Common myeloid progenitor, CD34-positive (primary cell): ENCODE results near the gene SLC1A2.

ENCODE experiments used
- CTCF ChIA-PET: fragments of 350-600 bp; sonication (Branson Sonifier 250); formaldehyde crosslinking; loops from one replicate; lab custom pipeline; 2021; ENCODE audit warnings: antibody characterized with exemption; lab: Charles Lee
- POLR2A ChIA-PET: fragments of 350-600 bp; sonication (Branson Sonifier 250); formaldehyde crosslinking; loops from one replicate; lab custom pipeline; 2021; ENCODE audit warnings: antibody characterized with exemption; lab: Charles Lee
- DNase-seq, 3 donors: peaks; one replicate each; pipeline versions ENCODE4 v3.0.0 to v3.0.0-alpha.2; 2013
- H3K27ac ChIP-seq, 2 experiments: 1 replicate in 1 of 2; 2 replicates in 1 of 2; pipeline ENCODE4 v1.7.0; 2013; ENCODE audit warnings: inconsistent platforms in 2 of 2, low read length in 2 of 2, mild to moderate bottlenecking in 2 of 2, low read depth in 1 of 2, moderate library complexity in 1 of 2; ENCODE audit not compliant: severe bottlenecking in 2 of 2, insufficient read depth in 1 of 2, poor library complexity in 1 of 2
- H3K27me3 ChIP-seq, 5 experiments: replicated peaks in 2 of 5; 1 replicate in 3 of 5; 2 replicates in 2 of 5; pipeline versions ENCODE4 v1.6.1 to v1.7.0; 2013; ENCODE audit warnings: low read length in 4 of 5, mild to moderate bottlenecking in 2 of 5, moderate library complexity in 2 of 5, inconsistent platforms in 1 of 5; ENCODE audit not compliant: insufficient read depth in 5 of 5, control insufficient read depth in 4 of 5
- H3K36me3 ChIP-seq, 4 experiments: 1 replicate in 2 of 4; 2 replicates in 2 of 4; pipeline versions ENCODE4 v1.6.1 to v1.7.0; 2013; ENCODE audit warnings: low read length in 3 of 4, control low read depth in 1 of 4, mild to moderate bottlenecking in 1 of 4; ENCODE audit not compliant: control insufficient read depth in 4 of 4, insufficient read depth in 4 of 4
- H3K4me1 ChIP-seq, 4 experiments: 1 replicate in 3 of 4; 2 replicates in 1 of 4; pipeline versions ENCODE4 v1.6.1 to v1.7.1; 2013; ENCODE audit warnings: low read length in 3 of 4, mild to moderate bottlenecking in 3 of 4, control low read depth in 1 of 4, inconsistent platforms in 1 of 4, moderate library complexity in 1 of 4; ENCODE audit not compliant: control insufficient read depth in 4 of 4, insufficient read depth in 4 of 4; ENCODE audit errors: control extremely low read depth in 1 of 4
- H3K4me3 ChIP-seq, 7 experiments: 1 replicate in 4 of 7; 2 replicates in 3 of 7; pipeline versions ENCODE4 v1.5.1 to v1.7.0; 2013; ENCODE audit warnings: mild to moderate bottlenecking in 7 of 7, low read length in 6 of 7, moderate library complexity in 6 of 7, inconsistent platforms in 2 of 7, low read depth in 2 of 7, control low read depth in 1 of 7; ENCODE audit not compliant: insufficient read depth in 4 of 7, control insufficient read depth in 1 of 7; ENCODE audit errors: extremely low read depth in 1 of 7
- H3K9me3 ChIP-seq, 5 experiments: 1 replicate in 4 of 5; 2 replicates in 1 of 5; pipeline versions ENCODE4 v1.6.1 to v1.7.1; 2013; ENCODE audit warnings: low read length in 4 of 5, mild to moderate bottlenecking in 2 of 5, inconsistent platforms in 1 of 5, low read depth in 1 of 5, moderate library complexity in 1 of 5; ENCODE audit not compliant: control insufficient read depth in 4 of 5, insufficient read depth in 2 of 5; ENCODE audit errors: control extremely low read depth in 1 of 5
- WGBS: methylation state at CpG from one replicate; pipeline ENCODE4 v1.1.5; 2013; ENCODE audit not compliant: insufficient coverage; 5-methylcytosine and 5-hydroxymethylcytosine counted together

SLC1A2 gene

DNA sequence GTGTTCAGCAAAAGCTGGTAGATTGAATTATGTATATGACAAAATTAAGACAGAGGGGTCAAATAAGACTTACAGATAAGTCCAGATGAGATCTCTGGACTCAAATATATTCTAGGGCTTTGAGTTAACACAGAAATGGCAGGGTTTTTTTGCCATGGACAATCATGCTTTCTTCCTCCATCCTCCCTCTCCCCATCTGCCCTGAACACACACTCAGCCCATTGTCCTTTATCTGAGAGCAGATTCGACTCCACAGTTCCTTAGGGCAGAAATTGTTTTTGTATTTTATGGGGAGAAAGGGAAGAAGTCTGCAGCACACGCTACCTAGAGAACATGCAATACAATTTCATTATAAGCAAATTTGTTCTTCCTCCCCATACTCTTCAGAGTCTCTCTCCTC lies 86.8 kb downstream of the SLC1A2 start:
- H3K9me3 ChIP-seq = peaks cover 0 to 9% (median 0%) of the 10 kb centered on the region in 5 experiments
- WGBS = no CpG with 5 or more reads among the region's 2 CpGs
- POLR2A ChIA-PET = interaction anchor here (0.7 kb wide), 1 partner anchor 1801 kb away, joined by 4 read pairs; no protein-coding TSS in a partner anchor
- no peak overlapping the region for H3K4me3 ChIP-seq
- no peak overlapping the region for H3K27ac ChIP-seq
- DNase-seq = no peak
- CTCF ChIA-PET = interaction anchor here (1.5 to 1.8 kb wide), 2 partner anchors 25 to 28 kb away, joined by 5 read pairs; no protein-coding TSS in a partner anchor
- H3K36me3 ChIP-seq = no peaks in the 10 kb centered on the region
- no peaks in the 10 kb centered on the region for H3K27me3 ChIP-seq
- peaks cover 0 to 2% (median 0%) of the 10 kb centered on the region in 4 experiments for H3K4me1 ChIP-seq

GRCh38 chr11:35330931-35331330 lies 88.4 kb downstream of the SLC1A2 start:
- H3K9me3 ChIP-seq = peaks cover 0 to 6% (median 0%) of the 10 kb centered on the region in 5 experiments
- no peaks in the 10 kb centered on the region for H3K36me3 ChIP-seq
- 100% methylated on average over 1 of the region's 2 CpGs for WGBS
- no peak overlapping the region for H3K27ac ChIP-seq
- H3K27me3 ChIP-seq = no peaks in the 10 kb centered on the region
- DNase-seq = no peak
- POLR2A ChIA-PET = no interaction called here
- H3K4me3 ChIP-seq = no peak overlapping the region
- CTCF ChIA-PET = interaction anchor here (1.0 to 1.8 kb wide), 5 partner anchors 9 to 33 kb away, joined by 3 to 5 read pairs (median 5); no protein-coding TSS in a partner anchor
- peaks cover 0 to 2% (median 0%) of the 10 kb centered on the region in 4 experiments for H3K4me1 ChIP-seq

DNA sequence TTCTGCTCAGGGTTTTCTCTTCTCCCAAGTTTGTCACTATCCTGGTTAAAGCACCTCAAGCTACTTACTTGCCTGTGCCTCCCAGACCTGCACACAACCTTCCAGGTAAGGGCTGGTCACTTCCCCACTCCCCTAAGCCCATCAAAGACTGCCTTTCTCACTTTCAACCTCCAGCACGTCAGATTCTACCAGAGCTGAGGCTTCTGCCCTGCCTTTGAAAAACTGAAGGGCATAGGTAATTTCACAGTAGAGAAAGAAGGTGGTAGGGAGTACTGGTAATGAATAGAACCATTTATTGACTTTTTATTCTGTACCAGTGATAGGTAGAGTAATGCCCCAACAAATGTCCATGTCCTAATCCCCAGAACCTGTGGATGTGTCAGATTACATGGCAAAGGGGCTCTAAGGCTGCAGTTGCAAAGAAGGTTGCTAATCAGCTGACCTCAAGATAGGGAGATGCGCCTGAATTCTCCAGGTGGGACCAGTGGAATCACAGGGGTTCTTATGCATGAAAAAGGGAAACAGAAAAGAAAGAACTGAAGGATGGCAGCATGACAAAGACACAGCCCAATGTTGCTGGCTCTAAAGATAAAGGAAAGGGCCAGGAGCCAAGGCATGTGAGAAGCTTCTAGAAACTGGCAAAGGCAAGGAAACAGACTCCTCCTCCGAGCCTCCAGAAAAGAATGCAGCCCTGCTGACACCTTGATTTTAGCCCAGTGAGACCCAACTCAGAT lies 89.0 kb downstream of the SLC1A2 start:
- H3K27ac ChIP-seq = no peak overlapping the region
- H3K9me3 ChIP-seq = peaks cover 0 to 6% (median 0%) of the 10 kb centered on the region in 5 experiments
- no peak overlapping the region for H3K4me3 ChIP-seq
- H3K36me3 ChIP-seq = no peaks in the 10 kb centered on the region
- no peak for DNase-seq
- 94% methylated on average over 1 of the region's 3 CpGs for WGBS
- ChIA-PET CTCF (interaction anchor here (1.0 to 1.8 kb wide), 6 partner anchors 8 to 34 kb away, joined by 3 to 5 read pairs (median 4); no protein-coding TSS in a partner anchor), POLR2A (no interaction called here)
- no peaks in the 10 kb centered on the region for H3K27me3 ChIP-seq
- H3K4me1 ChIP-seq = peaks cover 0 to 2% (median 0%) of the 10 kb centered on the region in 4 experiments

GRCh38 chr11:35327829-35328228 lies 91.5 kb downstream of the SLC1A2 start:
- CTCF ChIA-PET = interaction anchor here (1.0 to 1.8 kb wide), 4 partner anchors 10 to 27 kb away, joined by 3 to 6 read pairs (median 3); no protein-coding TSS in a partner anchor
- no peak for DNase-seq
- 83% methylated on average over 1 of the region's 1 CpG for WGBS
- Histone ChIP-seq H3K4me3 (no peak overlapping the region), H3K27me3 (no peaks in the 10 kb centered on the region), H3K36me3 (no peaks in the 10 kb centered on the region), H3K4me1 (peaks cover 0 to 2% (median 0%) of the 10 kb centered on the region in 4 experiments), H3K9me3 (peaks cover 0 to 6% (median 0%) of the 10 kb centered on the region in 5 experiments), H3K27ac (no peak overlapping the region)
- POLR2A ChIA-PET = no interaction called here

GRCh38 chr11:35326266-35326879 lies 93.0 kb downstream of the SLC1A2 start:
- DNase-seq = no peak
- Histone ChIP-seq H3K27ac (no peak overlapping the region), H3K36me3 (no peaks in the 10 kb centered on the region), H3K4me3 (no peak overlapping the region), H3K9me3 (no peaks in the 10 kb centered on the region), H3K27me3 (no peaks in the 10 kb centered on the region), H3K4me1 (peaks cover 0 to 2% (median 0%) of the 10 kb centered on the region in 4 experiments)
- 90% methylated on average over 2 of the region's 3 CpGs for WGBS
- ChIA-PET CTCF (interaction anchor here (1.8 kb wide), 1 partner anchor 14 kb away, joined by 6 read pairs; no protein-coding TSS in a partner anchor), POLR2A (no interaction called here)

DNA sequence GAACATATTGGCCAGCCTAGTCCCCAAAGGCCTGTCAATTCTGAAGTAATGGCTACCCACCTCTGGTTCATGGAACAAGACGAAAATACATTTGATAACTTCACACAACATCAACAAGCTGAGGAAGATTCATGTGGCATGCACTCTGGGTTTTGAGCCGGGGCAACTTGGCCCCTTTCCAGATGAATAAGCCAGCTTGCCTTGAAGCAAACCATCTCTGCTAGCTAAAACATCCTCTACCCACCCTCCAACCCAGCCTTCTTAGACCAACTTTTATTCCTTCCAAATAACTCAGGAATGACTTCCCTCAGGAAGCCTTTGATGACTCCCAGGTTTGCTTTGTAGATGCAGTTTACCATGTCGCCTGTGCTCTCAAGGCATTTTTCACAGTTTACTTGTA lies 94.4 kb downstream of the SLC1A2 start:
- 83% methylated on average over 1 of the region's 3 CpGs for WGBS
- H3K27ac ChIP-seq = no peak overlapping the region
- POLR2A ChIA-PET = no interaction called here
- no peaks in the 10 kb centered on the region for H3K9me3 ChIP-seq
- H3K36me3 ChIP-seq = no peaks in the 10 kb centered on the region
- CTCF ChIA-PET = no interaction called here
- no peak overlapping the region for H3K4me3 ChIP-seq
- H3K4me1 ChIP-seq = no peaks in the 10 kb centered on the region
- H3K27me3 ChIP-seq = no peaks in the 10 kb centered on the region
- no peak for DNase-seq
